HCT116 (cell line): Measurements from ENCODE around the gene IQGAP2. TPM values are rescaled to one million over a fixed set of nuclear protein-coding genes. Genes with fewer than 3 reads are reported as not detected.

Experiments
- ATAC-seq: fragments of 200-7000 bp; cut with Tn5 transposase; 2 replicates; pipeline ENCODE4 v1.9.1; 2020; ENCODE audit warnings: mild to moderate bottlenecking, moderate library complexity
- BruUV-seq: library from RNA; stranded (reverse); fragments of 400-500 nt; replicated peaks from 2 replicates; lab custom pipeline; 2021; lab: Mats Ljungman, UMichigan
- CTCF ChIA-PET: fragments of 300-600 bp; sonication (Branson Sonifier 250); formaldehyde crosslinking; loops from one replicate; lab custom pipeline; 2021; ENCODE audit warnings: antibody characterized with exemption; lab: Charles Lee
- POLR2A ChIA-PET: fragments of 300-600, 350-600 bp; sonication (Branson Sonifier 250); formaldehyde crosslinking; loops from one replicate; lab custom pipeline; 2021; ENCODE audit warnings: antibody characterized with exemption; lab: Charles Lee
- RAD21 ChIA-PET, 2 experiments: fragments of 300-600 bp; sonication (Branson Sonifier 250); formaldehyde crosslinking; loops; one replicate each; lab custom pipeline; 2023; ENCODE audit warnings: low total read pairs in 2 of 2; ENCODE audit not compliant: uncharacterized antibody in 2 of 2, unreplicated experiment in 2 of 2, low non-redundant PET in 1 of 2; lab: Charles Lee
- DNase-seq: peaks from one replicate; pipeline ENCODE4 v3.0.0-alpha.2; 2010; ENCODE audit warnings: low read depth, low spot score
- H2AFZ ChIP-seq: fragments of 200-600 bp; shearing (Covaris generic), sonication (generic); 2 replicates; pipeline ENCODE4 v1.6.1; 2017; ENCODE audit warnings: low read depth, mixed run types, mixed read lengths, antibody characterized with exemption, low read length; ENCODE audit not compliant: poor library complexity, severe bottlenecking
- H3K27ac ChIP-seq: 2 replicates; pipeline ENCODE4 v1.5.1; 2012; ENCODE audit warnings: low read depth, low read length
- H3K27me3 ChIP-seq: fragments of 200-600 bp; sonication (generic); 2 replicates; pipeline ENCODE4 v1.6.1; 2016; ENCODE audit warnings: mixed run types, low read length, mixed read lengths; ENCODE audit not compliant: insufficient read depth
- H3K36me3 ChIP-seq, 2 experiments: fragments of 200-500 bp in 1 of 2; fragments of 200-600 bp in 1 of 2; sonication (Bioruptor generic) in 1 of 2; sonication (generic) in 1 of 2; 2 replicates each; pipeline versions ENCODE4 v1.5.1 to v1.6.1; 2014 to 2016; ENCODE audit warnings: low read length in 2 of 2, inconsistent platforms in 1 of 2, mixed read lengths in 1 of 2, mixed run types in 1 of 2; ENCODE audit not compliant: insufficient read depth in 2 of 2, control insufficient read depth in 1 of 2
- H3K4me1 ChIP-seq, 2 experiments: fragments of 200-600 bp in 1 of 2; sonication (generic) in 1 of 2; 2 replicates each; pipeline versions ENCODE4 v1.5.1 to v1.6.1; 2012 to 2017; ENCODE audit warnings: low read length in 2 of 2, inconsistent platforms in 1 of 2, mild to moderate bottlenecking in 1 of 2, mixed read lengths in 1 of 2, mixed run types in 1 of 2, moderate library complexity in 1 of 2; ENCODE audit not compliant: insufficient read depth in 2 of 2, control insufficient read depth in 1 of 2
- H3K4me2 ChIP-seq: fragments of 200-600 bp; sonication (generic); 2 replicates; pipeline ENCODE4 v1.6.1; 2017; ENCODE audit warnings: mixed run types, low read length, mixed read lengths
- H3K4me3 ChIP-seq, 2 experiments: fragments of 200-600 bp in 1 of 2; sonication (generic) in 1 of 2; replicated peaks in 1 of 2; 2 replicates each; pipeline ENCODE4 v1.5.1; 2011 to 2016; ENCODE audit warnings: low read length in 2 of 2, control low read depth in 1 of 2, low read depth in 1 of 2, mild to moderate bottlenecking in 1 of 2, mixed read lengths in 1 of 2, mixed run types in 1 of 2
- H3K79me2 ChIP-seq: fragments of 200-600 bp; sonication (generic); 2 replicates; pipeline ENCODE4 v1.6.1; 2017; ENCODE audit warnings: mild to moderate bottlenecking, mixed run types, low read length, moderate library complexity, mixed read lengths; ENCODE audit not compliant: insufficient read depth
- H3K9ac ChIP-seq: fragments of 200-600 bp; sonication (generic); 2 replicates; pipeline ENCODE4 v1.6.1; 2016; ENCODE audit warnings: low read length, mixed read lengths
- H3K9me2 ChIP-seq: fragments of 200-600 bp; sonication (generic), shearing (Covaris generic); 2 replicates; pipeline ENCODE4 v1.6.1; 2017; ENCODE audit warnings: mixed run types, mild to moderate bottlenecking, moderate library complexity; ENCODE audit not compliant: insufficient read depth
- H3K9me3 ChIP-seq, 2 experiments: fragments of 200-500 bp in 1 of 2; fragments of 200-600 bp in 1 of 2; sonication (Bioruptor generic) in 1 of 2; sonication (generic) in 1 of 2; 2 replicates each; pipeline ENCODE4 v1.6.1; 2014 to 2017; ENCODE audit warnings: low read length in 2 of 2, mixed read lengths in 2 of 2, inconsistent platforms in 1 of 2, low read depth in 1 of 2, mild to moderate bottlenecking in 1 of 2, mixed run types in 1 of 2, moderate library complexity in 1 of 2; ENCODE audit not compliant: control insufficient read depth in 1 of 2, insufficient read depth in 1 of 2
- H4K20me1 ChIP-seq: fragments of 200-600 bp; sonication (generic), shearing (Covaris generic); 2 replicates; pipeline ENCODE4 v1.6.1; 2017; ENCODE audit warnings: mixed run types, mild to moderate bottlenecking, moderate library complexity; ENCODE audit not compliant: insufficient read depth
- CEBPB ChIP-seq: IDR thresholded peaks from 2 replicates; pipeline ENCODE4 v1.6.1; 2012; ENCODE audit warnings: low read depth
- FOSL1 ChIP-seq: IDR thresholded peaks from 2 replicates; pipeline ENCODE4 v1.6.1; 2012; ENCODE audit warnings: low read depth
- JUND ChIP-seq: IDR thresholded peaks from 2 replicates; pipeline ENCODE4 v1.6.1; 2012
- POLR2A ChIP-seq: IDR thresholded peaks from 2 replicates; pipeline ENCODE4 v1.7.0; 2011; ENCODE audit warnings: borderline replicate concordance; ENCODE audit not compliant: insufficient read depth, insufficient read length; ENCODE audit errors: extremely low read depth
- POLR2AphosphoS5 ChIP-seq: IDR thresholded peaks from 2 replicates; pipeline ENCODE4 v1.6.1; 2011; ENCODE audit warnings: mild to moderate bottlenecking, low read depth, low read length, moderate library complexity
- SIN3A ChIP-seq: IDR thresholded peaks from 2 replicates; pipeline ENCODE4 v1.6.1; 2012; ENCODE audit warnings: low read depth
- intact Hi-C: fragments of 100-400 bp; cut with micrococcal nuclease; formaldehyde crosslinking; loops from 2 replicates; pipeline ENCODE4 v1.10.0; 2022
- total RNA-seq: library from RNA; stranded (reverse); gene quantifications from one replicate; pipeline ENCODE4 v1.2.1, GENCODE V29; 2021; ENCODE audit not compliant: unreplicated experiment
- TF ChIP-seq, protein P1 (sequence below), 3 experiments: fragments of 200-600 bp in 1 of 3; sonication (generic) in 1 of 3; IDR thresholded peaks in 2 of 3; conservative IDR thresholded peaks in 1 of 3; 2 replicates each; pipeline ENCODE4 v1.5.1; 2012 to 2017; ENCODE audit warnings: low read depth in 2 of 3, low read length in 2 of 3, antibody characterized with exemption in 1 of 3, borderline replicate concordance in 1 of 3, control low read depth in 1 of 3, mild to moderate bottlenecking in 1 of 3, mixed read lengths in 1 of 3, mixed run types in 1 of 3, moderate library complexity in 1 of 3; ENCODE audit not compliant: insufficient read depth in 1 of 3
- TF ChIP-seq, protein P2 (sequence below): IDR thresholded peaks from 2 replicates; pipeline ENCODE4 v1.6.1; 2012; ENCODE audit warnings: low read depth
- TF ChIP-seq, protein P3 (sequence below): IDR thresholded peaks from 2 replicates; pipeline ENCODE4 v1.6.1; 2011; ENCODE audit warnings: mild to moderate bottlenecking, low read length, moderate library complexity; ENCODE audit not compliant: insufficient replicate concordance; ENCODE audit errors: extremely low read depth

Gene IQGAP2
- total RNA-seq, 1 experiment from 2014 or later = 2.0 TPM

DNA sequence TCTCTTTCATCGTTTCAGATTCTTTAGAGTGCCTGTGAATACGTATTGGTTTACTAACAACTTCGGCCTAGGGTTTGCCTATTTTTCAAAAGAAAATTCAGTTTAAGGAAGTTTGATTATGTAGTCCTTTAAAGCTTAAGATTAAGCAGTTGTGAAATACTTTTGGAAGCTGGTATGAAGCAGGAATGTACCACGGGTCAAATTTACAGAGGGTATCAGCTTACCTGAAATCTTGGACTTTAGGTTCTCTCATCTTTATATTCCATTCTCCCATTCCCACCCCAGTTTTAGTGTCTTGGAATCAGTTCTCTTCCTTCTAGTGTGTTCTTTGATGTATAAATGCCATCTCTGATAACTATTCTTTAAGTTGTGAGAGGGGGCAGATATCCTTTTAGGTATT is 53.2 kb downstream of the IQGAP2 start:
- Histone ChIP-seq H4K20me1 (no peaks in the 10 kb centered on the region), H3K9me3 (no peaks in the 10 kb centered on the region), H3K4me2 (no peak overlapping the region), H3K27me3 (no peaks in the 10 kb centered on the region), H3K4me1 (peaks cover 0 to 3% of the 10 kb centered on the region in 2 experiments; a peak in 2 of 4 replicates), H3K4me3 (no peak overlapping the region), H3K9ac (no peak overlapping the region), H3K36me3 (no peaks in the 10 kb centered on the region), H3K9me2 (no peaks in the 10 kb centered on the region), H3K27ac (no peak overlapping the region), H3K79me2 (no peaks in the 10 kb centered on the region), H2AFZ (no peak overlapping the region)
- TF ChIP-seq POLR2AphosphoS5 (no peak), POLR2A (no peak), FOSL1 (no peak), CEBPB (no peak), JUND (no peak), SIN3A (no peak)
- TF ChIP-seq, protein P1, sequence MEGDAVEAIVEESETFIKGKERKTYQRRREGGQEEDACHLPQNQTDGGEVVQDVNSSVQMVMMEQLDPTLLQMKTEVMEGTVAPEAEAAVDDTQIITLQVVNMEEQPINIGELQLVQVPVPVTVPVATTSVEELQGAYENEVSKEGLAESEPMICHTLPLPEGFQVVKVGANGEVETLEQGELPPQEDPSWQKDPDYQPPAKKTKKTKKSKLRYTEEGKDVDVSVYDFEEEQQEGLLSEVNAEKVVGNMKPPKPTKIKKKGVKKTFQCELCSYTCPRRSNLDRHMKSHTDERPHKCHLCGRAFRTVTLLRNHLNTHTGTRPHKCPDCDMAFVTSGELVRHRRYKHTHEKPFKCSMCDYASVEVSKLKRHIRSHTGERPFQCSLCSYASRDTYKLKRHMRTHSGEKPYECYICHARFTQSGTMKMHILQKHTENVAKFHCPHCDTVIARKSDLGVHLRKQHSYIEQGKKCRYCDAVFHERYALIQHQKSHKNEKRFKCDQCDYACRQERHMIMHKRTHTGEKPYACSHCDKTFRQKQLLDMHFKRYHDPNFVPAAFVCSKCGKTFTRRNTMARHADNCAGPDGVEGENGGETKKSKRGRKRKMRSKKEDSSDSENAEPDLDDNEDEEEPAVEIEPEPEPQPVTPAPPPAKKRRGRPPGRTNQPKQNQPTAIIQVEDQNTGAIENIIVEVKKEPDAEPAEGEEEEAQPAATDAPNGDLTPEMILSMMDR (IDR thresholded peaks at IDR 0.05 in 2 of 3, conservative IDR thresholded peaks at IDR 0.05 in 1 of 3; ENCODE audit: borderline replicate concordance in 1 of 3, insufficient read depth in 1 of 3, low read depth in 2 of 3, low read length in 2 of 3) = no peak
- TF ChIP-seq, protein P2, sequence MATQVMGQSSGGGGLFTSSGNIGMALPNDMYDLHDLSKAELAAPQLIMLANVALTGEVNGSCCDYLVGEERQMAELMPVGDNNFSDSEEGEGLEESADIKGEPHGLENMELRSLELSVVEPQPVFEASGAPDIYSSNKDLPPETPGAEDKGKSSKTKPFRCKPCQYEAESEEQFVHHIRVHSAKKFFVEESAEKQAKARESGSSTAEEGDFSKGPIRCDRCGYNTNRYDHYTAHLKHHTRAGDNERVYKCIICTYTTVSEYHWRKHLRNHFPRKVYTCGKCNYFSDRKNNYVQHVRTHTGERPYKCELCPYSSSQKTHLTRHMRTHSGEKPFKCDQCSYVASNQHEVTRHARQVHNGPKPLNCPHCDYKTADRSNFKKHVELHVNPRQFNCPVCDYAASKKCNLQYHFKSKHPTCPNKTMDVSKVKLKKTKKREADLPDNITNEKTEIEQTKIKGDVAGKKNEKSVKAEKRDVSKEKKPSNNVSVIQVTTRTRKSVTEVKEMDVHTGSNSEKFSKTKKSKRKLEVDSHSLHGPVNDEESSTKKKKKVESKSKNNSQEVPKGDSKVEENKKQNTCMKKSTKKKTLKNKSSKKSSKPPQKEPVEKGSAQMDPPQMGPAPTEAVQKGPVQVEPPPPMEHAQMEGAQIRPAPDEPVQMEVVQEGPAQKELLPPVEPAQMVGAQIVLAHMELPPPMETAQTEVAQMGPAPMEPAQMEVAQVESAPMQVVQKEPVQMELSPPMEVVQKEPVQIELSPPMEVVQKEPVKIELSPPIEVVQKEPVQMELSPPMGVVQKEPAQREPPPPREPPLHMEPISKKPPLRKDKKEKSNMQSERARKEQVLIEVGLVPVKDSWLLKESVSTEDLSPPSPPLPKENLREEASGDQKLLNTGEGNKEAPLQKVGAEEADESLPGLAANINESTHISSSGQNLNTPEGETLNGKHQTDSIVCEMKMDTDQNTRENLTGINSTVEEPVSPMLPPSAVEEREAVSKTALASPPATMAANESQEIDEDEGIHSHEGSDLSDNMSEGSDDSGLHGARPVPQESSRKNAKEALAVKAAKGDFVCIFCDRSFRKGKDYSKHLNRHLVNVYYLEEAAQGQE = no peak
- TF ChIP-seq, protein P3, sequence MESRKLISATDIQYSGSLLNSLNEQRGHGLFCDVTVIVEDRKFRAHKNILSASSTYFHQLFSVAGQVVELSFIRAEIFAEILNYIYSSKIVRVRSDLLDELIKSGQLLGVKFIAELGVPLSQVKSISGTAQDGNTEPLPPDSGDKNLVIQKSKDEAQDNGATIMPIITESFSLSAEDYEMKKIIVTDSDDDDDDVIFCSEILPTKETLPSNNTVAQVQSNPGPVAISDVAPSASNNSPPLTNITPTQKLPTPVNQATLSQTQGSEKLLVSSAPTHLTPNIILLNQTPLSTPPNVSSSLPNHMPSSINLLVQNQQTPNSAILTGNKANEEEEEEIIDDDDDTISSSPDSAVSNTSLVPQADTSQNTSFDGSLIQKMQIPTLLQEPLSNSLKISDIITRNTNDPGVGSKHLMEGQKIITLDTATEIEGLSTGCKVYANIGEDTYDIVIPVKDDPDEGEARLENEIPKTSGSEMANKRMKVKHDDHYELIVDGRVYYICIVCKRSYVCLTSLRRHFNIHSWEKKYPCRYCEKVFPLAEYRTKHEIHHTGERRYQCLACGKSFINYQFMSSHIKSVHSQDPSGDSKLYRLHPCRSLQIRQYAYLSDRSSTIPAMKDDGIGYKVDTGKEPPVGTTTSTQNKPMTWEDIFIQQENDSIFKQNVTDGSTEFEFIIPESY = no peak
- ATAC-seq = no peak
- BruUV-seq = no TSS peak
- no peak for DNase-seq
- RAD21 ChIA-PET = no interaction called here
- CTCF ChIA-PET = no interaction called here
- intact Hi-C loops = no loop called here
- POLR2A ChIA-PET = no interaction called here
